ENCODE results near the gene PPIL6. TPM values are rescaled to one million over a fixed set of nuclear protein-coding genes. Genes with fewer than 3 reads are reported as not detected.

PPIL6 gene
- polyA plus RNA-seq, 4 donors = 15.4 to 18.8 (median 18.4) TPM

Other genes with a start within 250 kb of the PPIL6 start
- gene CD164, start 58.2 kb downstream of the PPIL6 start, polyA plus RNA-seq (ENCODE audit: insufficient read length in 4 of 4) = 100 to 1,000 TPM; 460 to 551 (median 515) TPM
- gene SMPD2, start 96 bp upstream of the PPIL6 start, polyA plus RNA-seq (ENCODE audit: insufficient read length in 4 of 4) = 10 to 100 TPM; 12.3 to 16.3 (median 14.5) TPM
- 10 to 100 TPM; 21.3 to 41.1 (median 28.7) TPM for gene MICAL1, start 15.1 kb upstream of the PPIL6 start, polyA plus RNA-seq (ENCODE audit: insufficient read length in 4 of 4)
- gene ZBTB24, start 42.6 kb upstream of the PPIL6 start, polyA plus RNA-seq (ENCODE audit: insufficient read length in 4 of 4) = 10 to 100 TPM; 13.6 to 15.7 (median 14.2) TPM

Data from left renal cortex interstitium (tissue), 4 donors.